HepG2 (cell line): ENCODE results near the gene TPSD1.

Source experiments
- POLR2A ChIP-seq, 2 experiments: IDR thresholded peaks; 2 replicates each; pipeline ENCODE4 v1.6.1; 2011; ENCODE audit warnings: low read depth in 2 of 2, low read length in 2 of 2, mild to moderate bottlenecking in 1 of 2, moderate library complexity in 1 of 2; ENCODE audit not compliant: insufficient read depth in 1 of 2
- TARDBP ChIP-seq: sonication (generic); formaldehyde crosslinking; IDR thresholded peaks from 2 replicates; pipeline ENCODE4 v1.8.0; 2022; ENCODE audit warnings: mild to moderate bottlenecking, missing genetic modification reagents
- TEAD2 ChIP-seq: sonication (generic); formaldehyde crosslinking; IDR thresholded peaks from 2 replicates; pipeline ENCODE4 v1.9.0; 2021; ENCODE audit warnings: missing genetic modification reagents
- YY1 ChIP-seq: IDR thresholded peaks from 2 replicates; pipeline ENCODE4 v1.6.1; 2011; ENCODE audit warnings: low read length, low read depth, moderate library complexity, mild to moderate bottlenecking; ENCODE audit not compliant: insufficient read depth, insufficient replicate concordance
- TF ChIP-seq, protein P1 (sequence below): sonication (generic); formaldehyde crosslinking; IDR thresholded peaks from 2 replicates; pipeline ENCODE4 v1.4.0; 2020; ENCODE audit warnings: mild to moderate bottlenecking, missing genetic modification reagents
- TF ChIP-seq, protein P2 (sequence below): sonication (generic); formaldehyde crosslinking; IDR thresholded peaks from 2 replicates; pipeline ENCODE4 v1.4.0; 2020; ENCODE audit warnings: missing genetic modification reagents; ENCODE audit errors: not compliant biosample characterization

DNA sequence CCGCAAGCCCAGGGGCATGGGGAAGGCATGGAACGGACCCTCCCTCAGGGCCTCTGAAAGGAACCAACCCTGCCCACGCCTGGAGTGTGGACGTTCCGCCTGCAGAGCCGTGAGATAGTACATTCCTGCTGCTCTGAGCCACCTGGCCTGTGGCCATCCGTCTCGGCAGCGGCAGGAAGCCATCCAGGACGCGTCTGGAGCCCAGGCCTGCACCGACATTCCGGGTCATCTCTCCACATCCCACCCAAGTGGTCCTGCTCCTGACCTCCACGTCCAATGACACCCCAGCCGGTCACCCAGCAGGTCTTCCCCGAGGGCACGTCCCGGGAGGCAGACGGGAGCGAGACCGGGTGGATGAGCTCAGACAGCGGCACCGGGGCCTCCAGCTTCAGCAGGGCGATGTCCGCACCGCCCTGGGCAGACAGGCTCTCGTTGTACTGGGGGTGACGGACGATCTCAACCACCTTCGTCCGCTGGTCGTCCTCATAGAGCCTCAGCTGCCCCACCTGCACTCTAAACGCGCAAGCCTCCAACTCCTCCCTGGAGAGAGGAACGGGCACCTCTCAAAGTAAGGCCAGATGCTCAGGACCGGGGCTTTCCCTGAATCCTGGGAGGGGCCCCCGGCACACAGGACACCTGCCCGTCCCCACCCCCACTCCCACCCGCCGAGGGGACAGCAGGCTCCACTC lies 32.3 kb downstream of the TPSD1 start:
- TF ChIP-seq POLR2A (IDR thresholded peaks at IDR 0.05; ENCODE audit: insufficient read depth in 1 of 2, low read depth in 2 of 2, low read length in 2 of 2) (no peak), TEAD2 (no peak), YY1 (no peak), TARDBP (no peak)
- TF ChIP-seq, protein P1, sequence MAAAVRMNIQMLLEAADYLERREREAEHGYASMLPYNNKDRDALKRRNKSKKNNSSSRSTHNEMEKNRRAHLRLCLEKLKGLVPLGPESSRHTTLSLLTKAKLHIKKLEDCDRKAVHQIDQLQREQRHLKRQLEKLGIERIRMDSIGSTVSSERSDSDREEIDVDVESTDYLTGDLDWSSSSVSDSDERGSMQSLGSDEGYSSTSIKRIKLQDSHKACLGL (CRISPR knock-in tag): no peak
- TF ChIP-seq, protein P2, sequence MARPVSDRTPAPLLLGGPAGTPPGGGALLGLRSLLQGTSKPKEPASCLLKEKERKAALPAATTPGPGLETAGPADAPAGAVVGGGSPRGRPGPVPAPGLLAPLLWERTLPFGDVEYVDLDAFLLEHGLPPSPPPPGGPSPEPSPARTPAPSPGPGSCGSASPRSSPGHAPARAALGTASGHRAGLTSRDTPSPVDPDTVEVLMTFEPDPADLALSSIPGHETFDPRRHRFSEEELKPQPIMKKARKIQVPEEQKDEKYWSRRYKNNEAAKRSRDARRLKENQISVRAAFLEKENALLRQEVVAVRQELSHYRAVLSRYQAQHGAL (CRISPR knock-in tag): no peak
